PFSK-1 (cell line): ENCODE data around the gene MYO7B.

ENCODE experiments used
- POLR2AphosphoS5 ChIP-seq: IDR thresholded peaks from 2 replicates; pipeline ENCODE4 v1.6.1; 2012; ENCODE audit warnings: low read depth, mild to moderate bottlenecking, control low read depth, low read length, moderate library complexity
- TF ChIP-seq, protein P1 (sequence below), 2 experiments: IDR thresholded peaks; 2 replicates each; pipeline versions ENCODE4 v1.6.1 to v1.8.0; 2011 to 2012; ENCODE audit warnings: low read depth in 2 of 2, low read length in 2 of 2, control low read depth in 1 of 2, inconsistent platforms in 1 of 2, mild to moderate bottlenecking in 1 of 2, moderate library complexity in 1 of 2; ENCODE audit not compliant: insufficient read depth in 1 of 2

DNA sequence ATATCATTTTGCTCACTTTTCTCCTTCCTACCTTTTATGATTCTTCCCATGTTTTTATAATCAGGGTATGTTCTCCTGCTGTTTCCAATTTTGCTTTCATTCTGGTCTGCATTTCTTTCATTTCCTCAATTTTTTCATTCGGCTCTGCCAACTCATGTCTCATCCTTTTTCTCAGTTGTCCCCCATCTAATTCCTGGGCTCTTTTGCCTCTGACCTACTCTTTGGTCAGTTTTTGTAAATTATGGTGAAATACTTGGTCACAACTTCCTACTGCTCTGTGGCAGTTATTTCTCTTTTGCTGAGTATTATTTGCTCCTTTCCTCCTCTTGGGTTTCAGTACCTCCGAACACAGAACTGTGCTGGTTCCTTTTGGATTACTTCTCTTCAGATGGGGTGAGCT, 27.5 kb downstream of the MYO7B start:
- no peak for TF ChIP-seq POLR2AphosphoS5
- TF ChIP-seq, protein P1, sequence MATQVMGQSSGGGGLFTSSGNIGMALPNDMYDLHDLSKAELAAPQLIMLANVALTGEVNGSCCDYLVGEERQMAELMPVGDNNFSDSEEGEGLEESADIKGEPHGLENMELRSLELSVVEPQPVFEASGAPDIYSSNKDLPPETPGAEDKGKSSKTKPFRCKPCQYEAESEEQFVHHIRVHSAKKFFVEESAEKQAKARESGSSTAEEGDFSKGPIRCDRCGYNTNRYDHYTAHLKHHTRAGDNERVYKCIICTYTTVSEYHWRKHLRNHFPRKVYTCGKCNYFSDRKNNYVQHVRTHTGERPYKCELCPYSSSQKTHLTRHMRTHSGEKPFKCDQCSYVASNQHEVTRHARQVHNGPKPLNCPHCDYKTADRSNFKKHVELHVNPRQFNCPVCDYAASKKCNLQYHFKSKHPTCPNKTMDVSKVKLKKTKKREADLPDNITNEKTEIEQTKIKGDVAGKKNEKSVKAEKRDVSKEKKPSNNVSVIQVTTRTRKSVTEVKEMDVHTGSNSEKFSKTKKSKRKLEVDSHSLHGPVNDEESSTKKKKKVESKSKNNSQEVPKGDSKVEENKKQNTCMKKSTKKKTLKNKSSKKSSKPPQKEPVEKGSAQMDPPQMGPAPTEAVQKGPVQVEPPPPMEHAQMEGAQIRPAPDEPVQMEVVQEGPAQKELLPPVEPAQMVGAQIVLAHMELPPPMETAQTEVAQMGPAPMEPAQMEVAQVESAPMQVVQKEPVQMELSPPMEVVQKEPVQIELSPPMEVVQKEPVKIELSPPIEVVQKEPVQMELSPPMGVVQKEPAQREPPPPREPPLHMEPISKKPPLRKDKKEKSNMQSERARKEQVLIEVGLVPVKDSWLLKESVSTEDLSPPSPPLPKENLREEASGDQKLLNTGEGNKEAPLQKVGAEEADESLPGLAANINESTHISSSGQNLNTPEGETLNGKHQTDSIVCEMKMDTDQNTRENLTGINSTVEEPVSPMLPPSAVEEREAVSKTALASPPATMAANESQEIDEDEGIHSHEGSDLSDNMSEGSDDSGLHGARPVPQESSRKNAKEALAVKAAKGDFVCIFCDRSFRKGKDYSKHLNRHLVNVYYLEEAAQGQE (IDR thresholded peaks at IDR 0.05; ENCODE audit: insufficient read depth in 1 of 2, low read depth in 2 of 2, low read length in 2 of 2) = no peak
